Activated gamma-delta T cell treated with anti-CD3 and anti-CD28 coated beads, Interleukin-2, amount 50 U/mL, for 16 hours (primary cell): ENCODE results near the gene COL18A1.

Source experiments
- DNase-seq: peaks from one replicate; pipeline ENCODE4 v3.0.0-alpha.2; 2020; ENCODE audit warnings: low read depth

Gene COL18A1

GRCh38 chr21:45546636-45547544 lies 141.9 kb downstream of the COL18A1 start:
- no peak for DNase-seq

- DNase-seq: no peak
Measured at GRCh38 chr21:45547545-45547900, 142.6 kb downstream of the COL18A1 start.

GRCh38 chr21:45548711-45549491 lies 143.9 kb downstream of the COL18A1 start:
- no peak for DNase-seq

GRCh38 chr21:45549626-45550463 lies 144.9 kb downstream of the COL18A1 start:
- DNase-seq: no peak

- DNase-seq: no peak
Measured at GRCh38 chr21:45550522-45551210, 145.7 kb downstream of the COL18A1 start.

GRCh38 chr21:45551316-45551715 lies 146.4 kb downstream of the COL18A1 start:
- DNase-seq: no peak

- no peak for DNase-seq
Measured at GRCh38 chr21:45551783-45552695, 147.1 kb downstream of the COL18A1 start.

GRCh38 chr21:45552696-45553391 lies 147.9 kb downstream of the COL18A1 start:
- no peak for DNase-seq

- DNase-seq: peak; percentile 86
Measured at GRCh38 chr21:45554477-45555175, 149.7 kb downstream of the COL18A1 start.

- DNase-seq: no peak
Measured at GRCh38 chr21:45555251-45555556, 150.2 kb downstream of the COL18A1 start.

- DNase-seq: peak; percentile 37
Measured at GRCh38 chr21:45555557-45556301, 150.8 kb downstream of the COL18A1 start.

- no peak for DNase-seq
Measured at GRCh38 chr21:45556302-45556644, 151.3 kb downstream of the COL18A1 start.

- no peak for DNase-seq
Measured at GRCh38 chr21:45556645-45557615, 152.0 kb downstream of the COL18A1 start.

GRCh38 chr21:45557616-45558043 lies 152.7 kb downstream of the COL18A1 start:
- DNase-seq: no peak

GRCh38 chr21:45558044-45558721 lies 153.2 kb downstream of the COL18A1 start:
- no peak for DNase-seq

GRCh38 chr21:45559216-45560105 lies 154.5 kb downstream of the COL18A1 start:
- DNase-seq: no peak
